Ramos (cell line): ENCODE data around the gene LRBA.

Experiments
- in situ Hi-C: fragments of 300-500 bp; cut with MboI; formaldehyde crosslinking; loops from one replicate; pipeline ENCODE4 v1.14.3; 2022; ENCODE audit warnings: low sequenced_read_pairs; ENCODE audit not compliant: unreplicated experiment

LRBA gene

GRCh38 chr4:150625033-150625432 lies 390.1 kb downstream of the LRBA start:
- in situ Hi-C loops: no loop called here

GRCh38 chr4:150624055-150624454 lies 391.0 kb downstream of the LRBA start:
- in situ Hi-C loops: no loop called here

GRCh38 chr4:150619042-150619441 lies 396.0 kb downstream of the LRBA start:
- in situ Hi-C loops: no loop called here

- in situ Hi-C loops: no loop called here
Observed at GRCh38 chr4:150609131-150609530, 406.0 kb downstream of the LRBA start.

- in situ Hi-C loops: no loop called here
Observed at GRCh38 chr4:150600812-150601445, 414.2 kb downstream of the LRBA start.

- in situ Hi-C loops: loop anchor here (10.0 kb wide), 1 partner anchor 255 kb away; no protein-coding TSS in a partner anchor
Observed at GRCh38 chr4:150599547-150599946, 415.5 kb downstream of the LRBA start.

GRCh38 chr4:150598909-150599308 lies 416.2 kb downstream of the LRBA start:
- in situ Hi-C loops: loop anchor here (10.0 kb wide), 1 partner anchor 256 kb away; no protein-coding TSS in a partner anchor

GRCh38 chr4:150593996-150594395 lies 421.1 kb downstream of the LRBA start:
- in situ Hi-C loops: loop anchor here (10.0 kb wide), 1 partner anchor 261 kb away; no protein-coding TSS in a partner anchor

GRCh38 chr4:150591904-150592303 lies 423.2 kb downstream of the LRBA start:
- in situ Hi-C loops: loop anchor here (10.0 kb wide), 1 partner anchor 263 kb away; no protein-coding TSS in a partner anchor

GRCh38 chr4:150591406-150591805 lies 423.7 kb downstream of the LRBA start:
- in situ Hi-C loops: loop anchor here (10.0 kb wide), 1 partner anchor 263 kb away; no protein-coding TSS in a partner anchor

- in situ Hi-C loops: loop anchor here (10.0 kb wide), 1 partner anchor 264 kb away; no protein-coding TSS in a partner anchor
Observed at GRCh38 chr4:150590631-150591030, 424.5 kb downstream of the LRBA start.

- in situ Hi-C loops: no loop called here
Observed at GRCh38 chr4:150589157-150589556, 425.9 kb downstream of the LRBA start.

GRCh38 chr4:150588316-150588715 lies 426.8 kb downstream of the LRBA start:
- in situ Hi-C loops: no loop called here

GRCh38 chr4:150586162-150586810 lies 428.8 kb downstream of the LRBA start:
- in situ Hi-C loops: no loop called here

GRCh38 chr4:150585611-150586010 lies 429.5 kb downstream of the LRBA start:
- in situ Hi-C loops: no loop called here

GRCh38 chr4:150584111-150584915 lies 430.8 kb downstream of the LRBA start:
- in situ Hi-C loops: no loop called here

- in situ Hi-C loops: no loop called here
Observed at GRCh38 chr4:150583287-150584110, 431.6 kb downstream of the LRBA start.

GRCh38 chr4:150582873-150583286 lies 432.2 kb downstream of the LRBA start:
- in situ Hi-C loops: no loop called here

- in situ Hi-C loops: no loop called here
Observed at GRCh38 chr4:150582146-150582872, 432.8 kb downstream of the LRBA start, which contains the start of gene MAB21L2. MAB21L2 (plus strand) TSS chr4:150582151; CDS start chr4:150583030, 879 bp downstream.
